Measurements from ENCODE around the gene PPID.
"Not testable (repeated sequence)": the region's sequence is repeated elsewhere in the genome, so short reads cannot be mapped to it uniquely, and the experiment has no call there.

PPID gene

DNA sequence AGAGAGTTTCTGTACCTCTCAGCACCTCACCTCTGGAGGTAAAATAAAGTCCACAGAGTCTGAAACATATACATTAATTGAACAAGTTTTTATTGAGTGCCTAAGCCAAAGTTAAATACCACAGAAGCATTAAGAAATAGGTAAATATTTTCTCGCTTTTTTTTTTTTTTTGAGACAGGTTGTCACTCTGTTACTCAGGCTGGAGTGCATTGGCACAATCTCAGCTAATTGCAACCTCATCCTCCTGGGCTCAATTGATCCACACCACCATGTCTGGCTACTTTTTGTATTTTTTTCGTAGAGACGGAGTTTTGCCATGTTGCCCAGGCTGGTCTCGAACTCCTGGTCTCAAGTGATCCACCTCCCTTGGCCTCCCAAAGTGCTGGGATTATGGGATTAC lies 35.5 kb upstream of the PPID start:
- H3K27me3 ChIP-seq (ENCODE audit: control insufficient read depth, insufficient read depth, low read length), result no peaks in the 10 kb centered on the region
- no peak overlapping the region for H3K9ac ChIP-seq (ENCODE audit: low read length)
- H3K4me3 ChIP-seq (ENCODE audit: low read length), result no peak overlapping the region
- H3K36me3 ChIP-seq (ENCODE audit: control insufficient read depth, insufficient read depth, low read length), result no peaks in the 10 kb centered on the region
- no peaks in the 10 kb centered on the region for H3K4me1 ChIP-seq (ENCODE audit: control insufficient read depth, insufficient read depth, low read length)
- no peaks in the 10 kb centered on the region for H3K9me3 ChIP-seq (ENCODE audit: control insufficient read depth, low read length)

DNA sequence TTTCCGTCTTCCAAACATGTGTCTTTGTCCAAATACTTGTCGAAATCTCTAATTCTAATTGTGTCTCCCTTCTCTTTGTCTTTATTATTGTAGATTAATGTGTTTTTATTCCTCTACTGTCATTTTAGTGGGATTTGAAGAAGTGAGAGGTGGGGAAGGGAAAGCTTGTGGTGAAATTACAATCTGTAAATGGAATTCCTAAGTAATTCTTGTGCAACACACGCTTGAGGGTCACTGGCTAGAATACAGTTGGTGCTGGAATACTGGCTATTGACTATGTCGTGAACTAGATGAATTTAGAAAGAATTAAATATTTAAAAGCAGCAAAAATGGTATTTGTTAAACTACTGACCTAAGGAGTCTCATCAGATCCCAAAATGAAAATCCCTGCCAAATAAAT lies 34.9 kb upstream of the PPID start:
- Histone ChIP-seq H3K36me3 (ENCODE audit: control insufficient read depth, insufficient read depth, low read length) (no peaks in the 10 kb centered on the region), H3K9me3 (ENCODE audit: control insufficient read depth, low read length) (no peaks in the 10 kb centered on the region), H3K4me1 (ENCODE audit: control insufficient read depth, insufficient read depth, low read length) (no peaks in the 10 kb centered on the region), H3K4me3 (ENCODE audit: low read length) (no peak overlapping the region), H3K9ac (ENCODE audit: low read length) (no peak overlapping the region), H3K27me3 (ENCODE audit: control insufficient read depth, insufficient read depth, low read length) (no peaks in the 10 kb centered on the region)

DNA sequence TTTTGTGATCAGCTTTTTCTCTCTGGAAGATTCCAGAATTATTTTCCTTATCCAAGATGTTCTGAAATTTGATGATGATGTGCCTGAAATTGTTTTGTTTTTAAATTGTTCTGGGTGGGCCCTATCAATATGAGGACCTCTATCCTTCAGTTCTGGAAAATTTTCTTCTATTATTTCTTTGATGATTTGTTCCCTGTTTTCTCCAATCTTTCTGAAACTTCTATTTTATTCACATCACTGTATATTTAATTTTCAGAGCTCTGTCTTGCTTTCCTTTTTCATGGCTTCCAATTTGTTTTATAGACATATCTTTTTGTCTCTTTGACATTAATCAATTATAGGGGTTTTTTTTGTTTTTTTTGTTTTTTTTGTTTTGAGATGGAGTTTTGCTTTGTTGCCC lies 33.4 kb upstream of the PPID start:
- H3K4me1 ChIP-seq (ENCODE audit: control insufficient read depth, insufficient read depth, low read length), result no peaks in the 10 kb centered on the region
- no peaks in the 10 kb centered on the region for H3K36me3 ChIP-seq (ENCODE audit: control insufficient read depth, insufficient read depth, low read length)
- H3K4me3 ChIP-seq (ENCODE audit: low read length), result no peak overlapping the region
- no peaks in the 10 kb centered on the region for H3K9me3 ChIP-seq (ENCODE audit: control insufficient read depth, low read length)
- H3K27me3 ChIP-seq (ENCODE audit: control insufficient read depth, insufficient read depth, low read length), result no peaks in the 10 kb centered on the region
- H3K9ac ChIP-seq (ENCODE audit: low read length), result no peak overlapping the region

DNA sequence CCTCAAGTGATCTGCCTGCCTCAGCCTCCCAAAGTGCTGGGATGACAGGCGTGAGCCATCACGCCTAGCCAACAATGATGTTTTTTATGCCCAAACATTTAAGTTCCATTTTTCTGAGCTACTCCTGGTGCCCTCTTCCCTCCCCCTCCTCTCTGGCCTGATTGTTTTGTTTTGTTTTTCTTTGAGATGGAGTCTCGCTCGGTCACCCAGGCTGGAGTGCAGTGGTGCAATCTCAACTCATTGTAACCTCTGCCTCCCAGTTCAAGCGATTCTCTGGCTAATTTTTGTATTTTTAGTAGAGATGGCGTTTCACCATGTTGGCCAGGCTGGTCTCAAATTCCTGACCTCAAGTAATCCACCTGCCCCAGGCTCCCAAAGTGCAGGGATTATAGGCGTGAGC lies 32.6 kb upstream of the PPID start:
- H3K9me3 ChIP-seq (ENCODE audit: control insufficient read depth, low read length); H3K27me3 ChIP-seq (ENCODE audit: control insufficient read depth, insufficient read depth, low read length); H3K9ac ChIP-seq (ENCODE audit: low read length); H3K4me1 ChIP-seq (ENCODE audit: control insufficient read depth, insufficient read depth, low read length); H3K36me3 ChIP-seq (ENCODE audit: control insufficient read depth, insufficient read depth, low read length); H3K4me3 ChIP-seq (ENCODE audit: low read length): not testable (repeated sequence)

DNA sequence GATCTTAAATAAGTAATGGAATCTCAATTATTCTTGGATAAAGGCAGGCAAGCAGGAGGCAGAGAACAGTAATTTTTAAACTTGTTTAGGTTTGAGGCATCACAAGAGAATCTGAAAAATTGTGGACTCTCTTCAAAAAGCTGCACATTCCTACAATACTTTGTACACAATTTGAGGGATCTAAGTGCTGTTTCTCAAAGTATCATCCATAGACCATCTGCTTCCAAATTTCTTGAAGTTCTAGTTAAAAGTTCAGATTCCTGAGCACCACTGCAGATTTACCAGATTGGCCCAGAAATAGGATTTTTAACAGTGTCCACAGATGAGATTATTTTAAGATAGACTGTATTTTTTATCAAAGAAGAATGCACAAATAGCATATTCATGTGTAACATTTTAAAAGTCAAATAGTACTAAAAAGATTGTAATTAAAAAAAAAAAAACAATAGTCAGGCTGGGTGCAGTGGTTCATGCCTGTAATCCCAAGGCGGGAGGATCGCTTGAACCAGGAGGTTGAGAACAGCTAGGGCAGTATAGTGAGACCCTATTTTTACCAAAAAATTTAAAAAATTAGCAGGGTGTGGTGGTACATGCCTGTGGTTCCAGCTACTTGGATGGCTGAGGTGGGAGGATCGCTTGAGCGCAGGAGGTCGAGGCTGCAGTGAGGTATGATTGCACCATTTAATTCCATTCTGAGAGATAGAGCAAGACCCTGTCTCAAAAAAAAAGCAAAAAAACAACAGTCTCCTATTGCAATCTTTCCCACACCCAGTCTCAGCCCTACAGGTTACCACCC lies 31.4 kb upstream of the PPID start:
- no peaks in the 10 kb centered on the region for H3K27me3 ChIP-seq (ENCODE audit: control insufficient read depth, insufficient read depth, low read length)
- no peaks in the 10 kb centered on the region for H3K36me3 ChIP-seq (ENCODE audit: control insufficient read depth, insufficient read depth, low read length)
- H3K9me3 ChIP-seq (ENCODE audit: control insufficient read depth, low read length), result no peaks in the 10 kb centered on the region
- no peak overlapping the region for H3K4me3 ChIP-seq (ENCODE audit: low read length)
- no peaks in the 10 kb centered on the region for H3K4me1 ChIP-seq (ENCODE audit: control insufficient read depth, insufficient read depth, low read length)
- no peak overlapping the region for H3K9ac ChIP-seq (ENCODE audit: low read length)

DNA sequence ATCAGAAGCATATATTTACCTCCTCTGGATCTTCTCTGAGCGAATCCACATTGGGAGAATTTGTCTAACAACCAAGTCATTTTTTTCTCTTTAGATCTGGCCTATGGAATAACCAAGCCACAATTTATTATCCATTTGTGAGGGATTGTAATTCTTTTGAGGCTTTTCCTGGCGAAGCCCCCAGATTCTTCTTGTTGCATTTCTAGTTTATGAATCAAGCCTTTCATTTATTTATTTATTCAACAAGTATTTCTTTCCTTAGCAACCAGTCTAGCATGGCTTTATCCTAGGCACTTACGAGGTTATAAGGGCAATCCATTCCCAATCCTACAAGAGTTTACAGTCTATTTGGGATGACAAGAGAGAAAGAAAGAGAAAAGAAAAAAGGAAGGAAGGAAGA lies 27.2 kb upstream of the PPID start:
- Histone ChIP-seq H3K9ac (ENCODE audit: low read length) (no peak overlapping the region), H3K36me3 (ENCODE audit: control insufficient read depth, insufficient read depth, low read length) (no peaks in the 10 kb centered on the region), H3K9me3 (ENCODE audit: control insufficient read depth, low read length) (no peaks in the 10 kb centered on the region), H3K4me3 (ENCODE audit: low read length) (no peak overlapping the region), H3K27me3 (ENCODE audit: control insufficient read depth, insufficient read depth, low read length) (no peaks in the 10 kb centered on the region), H3K4me1 (ENCODE audit: control insufficient read depth, insufficient read depth, low read length) (no peaks in the 10 kb centered on the region)

DNA sequence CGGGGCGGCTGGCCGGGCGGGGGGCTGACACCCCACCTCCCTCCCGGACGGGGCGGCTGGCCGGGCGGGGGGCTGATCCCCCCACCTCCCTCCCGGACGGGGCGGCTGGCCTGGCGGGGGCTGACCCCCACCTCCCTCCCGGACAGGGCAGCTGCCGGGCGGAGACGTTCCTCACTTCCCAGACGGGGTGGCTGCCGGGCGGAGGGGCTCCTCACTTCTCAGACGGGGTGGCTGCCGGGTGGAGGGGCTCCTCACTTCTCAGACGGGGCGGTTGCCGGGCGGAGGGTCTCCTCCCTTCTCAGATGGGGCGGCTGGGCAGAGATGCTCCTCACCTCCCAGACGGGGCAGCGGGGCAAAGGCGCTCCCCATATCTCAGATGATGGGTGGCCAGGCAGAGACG lies 23.3 kb upstream of the PPID start:
- H3K4me1 ChIP-seq (ENCODE audit: control insufficient read depth, insufficient read depth, low read length); H3K9me3 ChIP-seq (ENCODE audit: control insufficient read depth, low read length); H3K4me3 ChIP-seq (ENCODE audit: low read length); H3K36me3 ChIP-seq (ENCODE audit: control insufficient read depth, insufficient read depth, low read length); H3K9ac ChIP-seq (ENCODE audit: low read length); H3K27me3 ChIP-seq (ENCODE audit: control insufficient read depth, insufficient read depth, low read length): not testable (repeated sequence)

DNA sequence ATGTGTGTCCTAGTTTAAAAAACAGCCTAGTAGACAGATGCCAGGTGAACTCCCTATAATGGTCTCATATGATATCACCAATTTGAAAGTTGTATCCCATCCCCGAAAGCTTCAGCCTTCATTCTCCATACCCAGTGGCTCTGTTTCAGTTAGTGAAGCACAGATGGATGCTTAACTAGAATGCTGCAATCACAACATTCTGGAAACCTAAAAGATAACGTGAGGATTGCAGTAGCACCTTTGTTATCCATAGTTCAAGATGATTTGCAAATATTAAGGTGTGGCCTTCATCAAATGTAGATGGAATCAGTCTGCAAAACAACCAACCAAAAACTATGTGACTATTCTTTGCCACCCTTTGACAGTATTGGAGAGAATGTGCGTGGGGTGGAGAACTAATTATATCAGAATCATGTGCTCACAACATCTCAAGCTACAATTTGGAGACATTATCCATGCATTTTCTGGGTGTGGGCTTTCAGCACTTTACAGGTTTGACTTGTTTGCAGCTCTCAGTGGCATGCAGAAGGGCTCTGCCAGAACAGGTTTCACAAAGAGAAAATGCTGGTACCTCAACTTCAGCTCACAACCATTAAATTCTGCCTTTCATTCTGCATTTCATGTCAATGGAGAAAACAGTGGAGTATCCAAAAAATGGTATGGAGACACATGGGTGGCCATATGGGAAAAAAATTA lies 18.3 kb upstream of the PPID start:
- H3K36me3 ChIP-seq (ENCODE audit: control insufficient read depth, insufficient read depth, low read length), result no peaks in the 10 kb centered on the region
- no peak overlapping the region for H3K4me3 ChIP-seq (ENCODE audit: low read length)
- no peaks in the 10 kb centered on the region for H3K27me3 ChIP-seq (ENCODE audit: control insufficient read depth, insufficient read depth, low read length)
- H3K9ac ChIP-seq (ENCODE audit: low read length), result no peak overlapping the region
- no peaks in the 10 kb centered on the region for H3K9me3 ChIP-seq (ENCODE audit: control insufficient read depth, low read length)
- no peaks in the 10 kb centered on the region for H3K4me1 ChIP-seq (ENCODE audit: control insufficient read depth, insufficient read depth, low read length)

DNA sequence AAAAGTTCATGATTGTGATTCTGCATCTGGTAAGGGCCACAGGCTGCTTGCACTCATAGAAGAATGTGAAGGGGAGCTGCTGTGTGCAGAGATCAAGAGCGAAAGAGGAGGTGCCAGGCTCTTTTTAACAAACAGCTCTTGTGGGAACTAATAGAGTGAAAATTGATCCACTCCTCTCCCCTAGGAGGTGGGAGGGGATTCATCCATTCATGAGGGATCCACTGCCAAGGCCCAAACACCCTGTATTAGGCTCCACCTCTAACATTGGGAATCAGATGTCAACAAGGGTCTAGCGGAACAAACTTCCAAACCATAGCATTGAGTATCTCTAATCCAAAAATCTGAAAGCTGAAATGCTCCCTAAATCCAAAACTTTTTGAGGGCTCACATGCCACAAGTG lies 16.4 kb upstream of the PPID start:
- Histone ChIP-seq H3K4me1 (ENCODE audit: control insufficient read depth, insufficient read depth, low read length) (no peaks in the 10 kb centered on the region), H3K27me3 (ENCODE audit: control insufficient read depth, insufficient read depth, low read length) (no peaks in the 10 kb centered on the region), H3K9ac (ENCODE audit: low read length) (no peak overlapping the region), H3K4me3 (ENCODE audit: low read length) (no peak overlapping the region), H3K36me3 (ENCODE audit: control insufficient read depth, insufficient read depth, low read length) (no peaks in the 10 kb centered on the region), H3K9me3 (ENCODE audit: control insufficient read depth, low read length) (no peaks in the 10 kb centered on the region)

DNA sequence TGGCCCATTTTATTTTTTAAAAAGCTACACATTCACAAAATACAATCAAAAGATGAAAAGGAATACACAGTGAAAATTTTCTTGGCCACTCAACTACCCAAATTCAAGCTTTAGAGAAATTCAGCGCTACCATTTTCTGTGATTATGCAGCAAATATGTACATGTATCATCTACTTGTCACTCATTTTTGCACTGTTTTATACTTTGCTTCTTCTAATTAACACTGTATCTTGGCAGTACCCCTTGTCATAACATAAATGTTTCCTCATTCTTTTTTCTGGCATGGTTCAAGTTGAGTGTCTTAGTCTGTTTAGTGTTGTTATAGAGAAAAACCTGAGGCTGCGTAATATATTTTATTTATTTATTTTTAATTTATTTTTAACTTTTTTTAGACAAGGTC lies 15.7 kb upstream of the PPID start:
- no peak overlapping the region for H3K9ac ChIP-seq (ENCODE audit: low read length)
- no peaks in the 10 kb centered on the region for H3K4me1 ChIP-seq (ENCODE audit: control insufficient read depth, insufficient read depth, low read length)
- H3K9me3 ChIP-seq (ENCODE audit: control insufficient read depth, low read length), result no peaks in the 10 kb centered on the region
- H3K27me3 ChIP-seq (ENCODE audit: control insufficient read depth, insufficient read depth, low read length), result no peaks in the 10 kb centered on the region
- no peaks in the 10 kb centered on the region for H3K36me3 ChIP-seq (ENCODE audit: control insufficient read depth, insufficient read depth, low read length)
- H3K4me3 ChIP-seq (ENCODE audit: low read length), result no peak overlapping the region

DNA sequence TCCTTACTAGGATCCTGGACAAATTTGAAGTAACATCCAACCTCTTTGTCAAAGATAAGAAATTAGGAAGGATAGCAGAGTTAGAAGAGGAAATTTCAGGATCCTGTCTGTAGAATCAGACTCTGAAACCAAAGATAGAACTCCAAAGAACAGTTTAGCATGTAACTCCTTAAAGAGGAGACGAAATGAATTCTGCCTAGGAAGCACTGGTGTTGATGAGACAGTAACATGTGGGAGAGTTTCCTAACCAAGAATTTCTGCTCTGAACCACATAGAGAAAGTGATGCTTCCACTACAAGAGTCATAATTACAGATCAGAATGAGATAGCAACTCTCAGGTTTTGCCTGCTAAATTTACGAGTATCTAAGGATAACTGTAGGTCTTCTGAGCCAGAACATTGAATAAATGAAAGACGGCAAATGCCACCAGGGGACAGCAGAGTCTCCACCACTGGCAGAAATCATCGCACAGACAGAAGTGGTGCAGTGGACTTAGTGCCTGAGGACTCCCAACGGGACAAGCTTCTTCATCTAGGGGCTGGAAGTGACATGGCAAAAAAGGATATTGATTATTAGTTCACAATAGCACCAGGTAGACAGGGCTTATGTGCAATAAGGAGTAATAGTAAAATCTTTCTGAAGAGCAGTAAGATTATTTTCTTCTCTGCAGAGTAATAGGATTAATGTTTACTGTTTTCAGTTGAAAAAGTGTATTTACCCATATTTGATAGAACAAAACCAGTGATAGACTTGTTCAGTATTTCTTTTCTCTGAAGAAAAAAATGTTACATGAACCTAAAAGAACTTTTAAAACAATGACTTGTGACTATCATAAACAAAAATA lies 6.7 kb upstream of the PPID start:
- Histone ChIP-seq H3K36me3 (ENCODE audit: control insufficient read depth, insufficient read depth, low read length) (no peaks in the 10 kb centered on the region), H3K4me1 (ENCODE audit: control insufficient read depth, insufficient read depth, low read length) (no peaks in the 10 kb centered on the region), H3K9me3 (ENCODE audit: control insufficient read depth, low read length) (no peaks in the 10 kb centered on the region), H3K9ac (ENCODE audit: low read length) (no peak overlapping the region), H3K27me3 (ENCODE audit: control insufficient read depth, insufficient read depth, low read length) (peaks cover 3% of the 10 kb centered on the region), H3K4me3 (ENCODE audit: low read length) (no peak overlapping the region)

DNA sequence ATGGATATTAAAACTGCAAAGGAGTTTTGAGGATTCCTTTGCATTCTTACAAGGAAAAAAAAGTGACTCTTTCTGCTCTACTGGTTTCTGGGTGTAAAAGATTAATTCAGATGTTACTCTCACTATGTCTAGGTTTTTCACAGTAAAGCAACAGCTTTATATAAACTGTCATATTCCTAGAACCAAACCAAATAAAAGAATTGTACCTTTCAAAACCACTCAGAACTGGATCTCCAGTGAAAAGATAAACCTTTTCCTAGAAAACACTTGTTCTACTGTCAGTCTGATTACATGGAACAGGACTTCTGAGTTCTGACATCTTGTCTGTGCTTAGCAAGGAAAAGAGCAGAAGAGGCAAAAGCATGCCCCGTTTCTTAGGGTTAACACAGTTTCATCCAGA lies 5.0 kb upstream of the PPID start:
- Histone ChIP-seq H3K9me3 (ENCODE audit: control insufficient read depth, low read length) (no peaks in the 10 kb centered on the region), H3K4me1 (ENCODE audit: control insufficient read depth, insufficient read depth, low read length) (no peaks in the 10 kb centered on the region), H3K4me3 (ENCODE audit: low read length) (no peak overlapping the region), H3K9ac (ENCODE audit: low read length) (no peak overlapping the region), H3K36me3 (ENCODE audit: control insufficient read depth, insufficient read depth, low read length) (no peaks in the 10 kb centered on the region), H3K27me3 (ENCODE audit: control insufficient read depth, insufficient read depth, low read length) (peaks cover 3% of the 10 kb centered on the region)
